ENCODE data around the gene ASIC1. TPM values are rescaled to one million over a fixed set of nuclear protein-coding genes. Genes with fewer than 3 reads are reported as not detected.

The ASIC1 gene
- total and polyA plus RNA-seq, 2 of the 13 experiments (the other 11 are each of a cell fraction or from before 2014, with no cell fraction given): 0.44 to 1.5 TPM

GRCh38 chr12:50106907-50107306, 49.5 kb downstream of the ASIC1 start (continued):
- no peak for TF ChIP-seq NFKB2 (CRISPR knock-in tag; IDR thresholded peaks at IDR 0.05; ENCODE audit: borderline replicate concordance)
- TF ChIP-seq ZNF619 (CRISPR knock-in tag; IDR thresholded peaks at IDR 0.05): no peak
- no peak for TF ChIP-seq DDIT3 (CRISPR knock-in tag; IDR thresholded peaks at IDR 0.05)
- no peak for TF ChIP-seq KDM5B (CRISPR knock-in tag; IDR thresholded peaks at IDR 0.05; ENCODE audit: borderline replicate concordance)
- no peak for TF ChIP-seq NFKBIZ (CRISPR knock-in tag; IDR thresholded peaks at IDR 0.05)
- TF ChIP-seq ZNF609 (CRISPR knock-in tag; IDR thresholded peaks at IDR 0.05; ENCODE audit: borderline replicate concordance): no peak
- TF ChIP-seq FOXK1 (CRISPR knock-in tag; IDR thresholded peaks at IDR 0.05; ENCODE audit: borderline replicate concordance, low read depth): no peak
- no peak for TF ChIP-seq SMC3 (IDR thresholded peaks at IDR 0.05; ENCODE audit: low read length)
- TF ChIP-seq ZNF589 (CRISPR knock-in tag; conservative IDR thresholded peaks at IDR 0.05): no peak

All from HepG2 (cell line).